Peyer's patch (tissue), 4 donors: Measurements from ENCODE around the gene UVSSA. TPM values are rescaled to one million over a fixed set of nuclear protein-coding genes. Genes with fewer than 3 reads are reported as not detected.

Source experiments
- DNase-seq, 3 donors: peaks; one replicate each; pipeline ENCODE4 v3.0.0-alpha.2; 2017 to 2019
- H3K27ac ChIP-seq, 4 donors: fragments of 200-600 bp; sonication (generic); one replicate each; pipeline ENCODE4 v1.5.1; 2016 to 2019
- H3K27me3 ChIP-seq, 2 donors: fragments of 200-600 bp; sonication (generic); one replicate each; pipeline ENCODE4 v1.5.1; 2019
- H3K36me3 ChIP-seq, 3 donors: fragments of 200-600 bp; sonication (generic); one replicate each; pipeline ENCODE4 v1.5.1; 2016 to 2019
- H3K4me1 ChIP-seq, 4 donors: fragments of 200-600 bp; sonication (generic); one replicate each; pipeline ENCODE4 v1.5.1; 2016 to 2019
- H3K4me3 ChIP-seq, 4 donors: fragments of 200-600 bp; sonication (generic); 1 replicate in 3 of 4; 2 replicates in 1 of 4; pipeline ENCODE4 v1.5.1; 2016 to 2019; ENCODE audit warnings: mild to moderate bottlenecking in 1 of 4
- H3K9me3 ChIP-seq, 4 donors: fragments of 200-600 bp; sonication (generic); one replicate each; pipeline ENCODE4 v1.5.1; 2016 to 2019; ENCODE audit warnings: mild to moderate bottlenecking in 1 of 4
- POLR2A ChIP-seq, 2 donors: fragments of 450-650 bp; IDR thresholded peaks; one replicate each; pipeline ENCODE4 v1.5.1; 2017; ENCODE audit warnings: antibody characterized with exemption in 2 of 2, mild to moderate bottlenecking in 2 of 2, moderate library complexity in 2 of 2
- total RNA-seq, 4 donors: library from RNA; depleted of rRNA; stranded (reverse); fragments of >200 nt; gene quantifications; one replicate each; pipeline ENCODE4 v1.1.0, GENCODE V29; 2016
- TF ChIP-seq, protein P1 (sequence below), 6 experiments: fragments of 450-650 bp in 4 of 6; fragments of 200-600 bp in 2 of 6; sonication (generic) in 1 of 6; IDR thresholded peaks; one replicate each; pipeline ENCODE4 v1.5.1; 2017 to 2019; ENCODE audit warnings: antibody characterized with exemption in 6 of 6, mild to moderate bottlenecking in 3 of 6, moderate library complexity in 1 of 6

Gene UVSSA
- total RNA-seq, 4 donors from 2014 or later: 42.2 to 118 (median 77.7) TPM

DNA sequence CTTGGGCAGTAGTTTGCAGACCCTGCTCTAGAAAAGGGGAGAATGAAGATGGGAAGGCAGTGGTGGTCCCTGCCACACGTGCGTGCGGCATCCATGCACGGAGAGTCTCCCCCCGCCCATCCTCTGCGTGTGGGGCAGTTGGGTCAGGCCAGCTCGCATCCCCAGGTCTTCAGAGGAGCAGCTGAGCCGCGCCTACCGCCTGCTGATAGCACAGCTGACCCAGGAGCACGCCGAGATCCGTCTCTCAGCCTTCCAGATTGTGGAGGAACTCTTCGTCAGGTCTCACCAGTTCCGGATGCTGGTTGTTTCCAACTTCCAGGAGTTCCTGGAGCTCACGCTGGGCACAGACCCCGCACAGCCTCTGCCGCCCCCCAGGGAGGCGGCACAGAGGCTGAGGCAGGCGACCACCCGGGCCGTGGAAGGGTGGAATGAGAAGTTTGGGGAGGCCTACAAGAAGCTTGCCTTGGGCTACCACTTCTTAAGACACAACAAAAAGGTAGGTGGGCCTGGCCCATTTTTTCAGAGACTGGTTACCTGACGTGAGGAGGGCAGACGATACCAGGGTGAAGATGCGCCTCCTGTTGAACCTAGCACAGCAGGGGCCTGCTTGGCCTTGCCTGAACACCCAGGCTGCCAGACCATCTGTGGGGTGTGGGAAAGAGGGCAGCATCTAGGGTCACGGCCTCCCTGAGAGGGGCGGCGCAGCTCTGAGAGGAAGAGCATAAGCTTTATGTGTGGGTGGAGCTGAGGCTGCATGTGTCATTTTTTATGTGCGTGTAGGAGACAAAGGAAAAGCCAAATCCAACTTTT lies 2.6 kb downstream of the UVSSA start:
- Histone ChIP-seq H3K9me3 (no peaks in the 10 kb centered on the region), H3K27me3 (no peaks in the 10 kb centered on the region), H3K27ac (no peak overlapping the region), H3K4me1 (peaks cover 0 to 31% (median 5%) of the 10 kb centered on the region in 4 donors), H3K4me3 (no peak overlapping the region), H3K36me3 (peaks cover 0 to 26% (median 0%) of the 10 kb centered on the region in 3 donors)
- no peak for TF ChIP-seq POLR2A (IDR thresholded peaks at IDR 0.05)
- TF ChIP-seq, protein P1, sequence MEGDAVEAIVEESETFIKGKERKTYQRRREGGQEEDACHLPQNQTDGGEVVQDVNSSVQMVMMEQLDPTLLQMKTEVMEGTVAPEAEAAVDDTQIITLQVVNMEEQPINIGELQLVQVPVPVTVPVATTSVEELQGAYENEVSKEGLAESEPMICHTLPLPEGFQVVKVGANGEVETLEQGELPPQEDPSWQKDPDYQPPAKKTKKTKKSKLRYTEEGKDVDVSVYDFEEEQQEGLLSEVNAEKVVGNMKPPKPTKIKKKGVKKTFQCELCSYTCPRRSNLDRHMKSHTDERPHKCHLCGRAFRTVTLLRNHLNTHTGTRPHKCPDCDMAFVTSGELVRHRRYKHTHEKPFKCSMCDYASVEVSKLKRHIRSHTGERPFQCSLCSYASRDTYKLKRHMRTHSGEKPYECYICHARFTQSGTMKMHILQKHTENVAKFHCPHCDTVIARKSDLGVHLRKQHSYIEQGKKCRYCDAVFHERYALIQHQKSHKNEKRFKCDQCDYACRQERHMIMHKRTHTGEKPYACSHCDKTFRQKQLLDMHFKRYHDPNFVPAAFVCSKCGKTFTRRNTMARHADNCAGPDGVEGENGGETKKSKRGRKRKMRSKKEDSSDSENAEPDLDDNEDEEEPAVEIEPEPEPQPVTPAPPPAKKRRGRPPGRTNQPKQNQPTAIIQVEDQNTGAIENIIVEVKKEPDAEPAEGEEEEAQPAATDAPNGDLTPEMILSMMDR (IDR thresholded peaks at IDR 0.05): no peak
- no peak for DNase-seq

DNA sequence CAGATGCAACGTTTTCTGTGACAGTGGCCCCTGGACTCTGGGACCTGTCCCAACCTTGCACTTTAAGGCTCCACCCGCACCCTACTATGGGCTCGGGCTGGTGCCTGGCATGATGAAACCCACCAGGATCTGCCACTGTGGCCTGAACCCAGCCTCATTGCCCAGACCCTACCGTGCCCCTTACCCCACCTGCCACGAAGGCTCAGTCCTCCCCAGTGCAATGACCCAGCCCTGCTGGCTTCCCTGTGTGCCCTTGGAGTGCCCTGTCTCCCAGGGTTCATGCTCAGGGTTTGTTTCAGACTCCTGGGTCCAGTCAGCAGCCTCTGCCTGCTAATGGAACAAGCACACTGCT lies 3.1 kb downstream of the UVSSA start:
- no peaks in the 10 kb centered on the region for H3K27me3 ChIP-seq
- H3K4me1 ChIP-seq: peaks cover 0 to 29% (median 5%) of the 10 kb centered on the region in 4 donors
- H3K27ac ChIP-seq: no peak overlapping the region
- no peak for DNase-seq
- no peaks in the 10 kb centered on the region for H3K9me3 ChIP-seq
- H3K4me3 ChIP-seq: no peak overlapping the region
- TF ChIP-seq, protein P1 (IDR thresholded peaks at IDR 0.05): no peak
- TF ChIP-seq POLR2A (IDR thresholded peaks at IDR 0.05): no peak
- peaks cover 0 to 32% (median 0%) of the 10 kb centered on the region in 3 donors for H3K36me3 ChIP-seq

DNA sequence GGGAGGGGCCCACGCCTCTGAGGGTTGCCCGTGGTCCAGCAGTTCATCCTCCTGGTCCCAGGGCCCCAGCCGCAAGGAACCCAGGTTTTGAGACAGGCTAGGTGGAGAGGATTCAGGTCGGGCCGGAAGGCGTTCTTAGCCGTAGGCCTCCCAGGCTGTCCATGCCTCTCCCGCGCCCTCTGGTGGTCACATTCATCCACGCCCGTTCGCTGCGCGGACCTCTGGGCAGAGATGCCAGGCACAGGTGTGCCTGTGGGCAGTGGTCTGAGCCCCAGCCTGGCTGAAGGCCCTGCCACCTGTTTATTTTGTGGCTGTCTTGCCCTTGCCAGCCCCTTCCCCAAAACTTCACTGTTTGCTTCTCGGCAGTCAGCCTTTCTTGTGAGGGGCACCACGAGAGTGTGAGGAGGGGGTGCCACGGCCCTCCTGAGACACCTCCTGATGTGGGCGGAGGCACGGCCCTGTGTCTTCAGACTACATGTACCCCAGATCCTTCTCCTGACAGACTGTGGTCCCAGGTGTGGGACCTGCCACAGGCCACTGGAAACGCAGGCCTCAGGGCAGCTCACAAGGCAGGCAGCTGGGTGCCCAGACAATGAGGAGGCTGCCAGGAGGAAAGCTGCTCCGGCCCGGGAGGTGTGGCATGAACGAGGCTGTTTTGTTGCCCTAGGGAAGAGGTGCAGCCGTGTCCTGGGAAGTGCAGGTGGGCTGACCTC lies 5.0 kb downstream of the UVSSA start:
- H3K4me3 ChIP-seq: no peak overlapping the region
- no peaks in the 10 kb centered on the region for H3K9me3 ChIP-seq
- H3K36me3 ChIP-seq: peaks cover 0 to 48% (median 0%) of the 10 kb centered on the region in 3 donors
- no peak overlapping the region for H3K27ac ChIP-seq
- DNase-seq: peak; percentile 91 to 96 (median 91)
- TF ChIP-seq POLR2A (IDR thresholded peaks at IDR 0.05): no peak
- TF ChIP-seq, protein P1 (IDR thresholded peaks at IDR 0.05): peak; percentile 89 to 97 (median 90)
- H3K4me1 ChIP-seq: peaks cover 0 to 21% (median 5%) of the 10 kb centered on the region in 4 donors
- no peaks in the 10 kb centered on the region for H3K27me3 ChIP-seq

DNA sequence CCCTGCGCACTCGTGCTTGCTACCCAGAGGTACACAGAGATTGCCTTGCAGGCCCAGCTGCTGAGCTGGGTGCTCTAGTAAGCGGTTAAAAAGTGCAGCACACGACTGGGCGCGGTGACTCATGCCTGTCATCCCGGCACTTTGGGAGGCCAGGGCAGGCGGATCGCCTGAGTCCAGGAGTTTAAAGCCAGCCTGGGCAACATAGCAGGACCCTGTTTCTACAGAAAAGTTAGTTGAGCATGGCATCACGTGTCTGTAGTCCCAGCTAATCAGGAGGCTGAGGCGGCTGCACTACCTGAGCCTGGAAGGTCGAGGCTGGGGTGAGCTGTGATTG lies 5.5 kb downstream of the UVSSA start:
- Histone ChIP-seq H3K9me3 (no peaks in the 10 kb centered on the region), H3K4me3 (no peak overlapping the region), H3K27me3 (no peaks in the 10 kb centered on the region), H3K36me3 (peaks cover 0 to 53% (median 0%) of the 10 kb centered on the region in 3 donors), H3K4me1 (peaks cover 0 to 21% (median 5%) of the 10 kb centered on the region in 4 donors), H3K27ac (no peak overlapping the region)
- TF ChIP-seq POLR2A (IDR thresholded peaks at IDR 0.05): no peak
- TF ChIP-seq, protein P1 (IDR thresholded peaks at IDR 0.05): no peak
- no peak for DNase-seq

DNA sequence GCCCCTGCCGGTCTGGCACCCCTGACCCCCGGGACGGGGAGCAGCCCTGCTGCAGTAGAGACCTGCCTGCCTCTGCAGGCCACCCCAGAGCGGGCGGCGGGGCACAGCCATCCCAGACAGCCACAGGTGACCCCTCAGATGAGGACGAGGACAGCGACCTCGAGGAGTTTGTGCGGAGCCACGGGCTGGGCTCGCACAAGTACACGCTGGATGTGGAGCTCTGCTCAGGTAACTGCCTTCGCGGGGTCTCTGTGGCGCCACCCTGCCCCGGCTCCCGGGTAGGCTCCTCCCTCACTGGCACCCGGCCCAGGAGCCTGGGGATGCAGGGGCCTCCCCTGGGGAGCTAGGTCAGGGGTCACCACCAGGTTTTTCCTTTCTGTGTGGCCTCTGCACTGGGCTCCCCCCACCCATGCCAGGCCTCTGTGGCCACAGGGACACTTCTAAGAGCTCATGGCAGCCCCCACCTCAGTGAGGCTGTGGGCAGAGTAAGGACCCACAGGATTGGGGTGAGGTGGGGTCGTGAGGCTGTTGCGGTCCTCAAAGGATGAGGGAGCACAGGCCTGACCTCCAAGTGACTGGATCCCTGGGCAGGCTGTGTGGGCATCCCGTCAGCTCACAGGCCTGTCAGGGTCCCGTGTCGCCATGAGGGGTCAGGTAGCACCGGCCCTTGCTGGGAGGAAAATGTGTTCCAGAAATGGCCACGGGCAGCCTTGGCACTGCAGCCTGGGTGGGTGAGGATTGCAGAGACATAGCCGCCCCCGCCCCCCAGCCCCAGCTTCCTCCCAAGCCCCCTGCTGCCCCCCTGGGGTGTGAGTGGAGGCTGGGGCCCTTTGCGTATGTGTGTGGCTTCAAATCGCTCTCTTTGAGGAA lies 6.4 kb downstream of the UVSSA start:
- Histone ChIP-seq H3K36me3 (peaks cover 0 to 62% (median 0%) of the 10 kb centered on the region in 3 donors), H3K27me3 (no peaks in the 10 kb centered on the region), H3K4me1 (peaks cover 0 to 13% (median 0%) of the 10 kb centered on the region in 4 donors), H3K27ac (no peak overlapping the region), H3K4me3 (no peak overlapping the region), H3K9me3 (no peaks in the 10 kb centered on the region)
- no peak for TF ChIP-seq POLR2A (IDR thresholded peaks at IDR 0.05)
- TF ChIP-seq, protein P1 (IDR thresholded peaks at IDR 0.05): no peak
- DNase-seq: no peak
